ENCODE data around the gene SRGN. TPM values are rescaled to one million over a fixed set of nuclear protein-coding genes. Genes with fewer than 3 reads are reported as not detected.
"Not testable (repeated sequence)": the region's sequence is repeated elsewhere in the genome, so short reads cannot be mapped to it uniquely, and the experiment has no call there.

Gene SRGN
- total RNA-seq, 1 donor from 2014 or later: not detected

DNA sequence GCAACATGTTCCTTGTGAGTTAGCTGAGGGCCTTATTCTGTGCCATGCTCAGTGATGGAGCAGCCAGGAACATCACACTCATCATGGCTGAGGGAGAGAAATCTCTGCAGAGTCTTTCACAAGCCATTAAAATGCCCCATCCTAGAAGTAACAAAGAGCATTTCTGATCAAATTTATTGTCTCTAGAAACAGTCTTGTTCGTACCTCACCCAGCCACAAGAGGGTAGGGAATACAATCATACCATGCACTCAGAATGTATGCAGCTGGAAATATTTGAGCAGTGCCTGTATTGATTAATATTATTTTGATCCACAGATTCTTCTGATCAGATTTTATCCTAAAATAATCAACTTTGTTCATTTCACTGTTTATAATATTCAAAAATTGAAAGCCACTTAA, 53.4 kb downstream of the SRGN start:
- Histone ChIP-seq H3K9ac (no peak overlapping the region), H3K36me3 (no peaks in the 10 kb centered on the region), H3K27ac (no peak overlapping the region), H3K4me3 (no peak overlapping the region), H3K4me2 (no peak overlapping the region), H2AFZ (replicated peaks) (no peak overlapping the region), H3K27me3 (no peaks in the 10 kb centered on the region), H3K4me1 (no peaks in the 10 kb centered on the region), H3F3A (ENCODE audit: low read depth) (no peaks in the 10 kb centered on the region), H4K20me1 (ENCODE audit: low read depth) (peaks cover 29% of the 10 kb centered on the region), H3K9me3 (ENCODE audit: low read depth) (no peaks in the 10 kb centered on the region), H3K79me2 (ENCODE audit: low read depth) (peaks cover 91% of the 10 kb centered on the region)
- H3K36me3 Mint-ChIP-seq: peaks cover 2% of the 10 kb centered on the region
- H3K9me3 Mint-ChIP-seq: no peaks in the 10 kb centered on the region
- TF ChIP-seq, protein P1, sequence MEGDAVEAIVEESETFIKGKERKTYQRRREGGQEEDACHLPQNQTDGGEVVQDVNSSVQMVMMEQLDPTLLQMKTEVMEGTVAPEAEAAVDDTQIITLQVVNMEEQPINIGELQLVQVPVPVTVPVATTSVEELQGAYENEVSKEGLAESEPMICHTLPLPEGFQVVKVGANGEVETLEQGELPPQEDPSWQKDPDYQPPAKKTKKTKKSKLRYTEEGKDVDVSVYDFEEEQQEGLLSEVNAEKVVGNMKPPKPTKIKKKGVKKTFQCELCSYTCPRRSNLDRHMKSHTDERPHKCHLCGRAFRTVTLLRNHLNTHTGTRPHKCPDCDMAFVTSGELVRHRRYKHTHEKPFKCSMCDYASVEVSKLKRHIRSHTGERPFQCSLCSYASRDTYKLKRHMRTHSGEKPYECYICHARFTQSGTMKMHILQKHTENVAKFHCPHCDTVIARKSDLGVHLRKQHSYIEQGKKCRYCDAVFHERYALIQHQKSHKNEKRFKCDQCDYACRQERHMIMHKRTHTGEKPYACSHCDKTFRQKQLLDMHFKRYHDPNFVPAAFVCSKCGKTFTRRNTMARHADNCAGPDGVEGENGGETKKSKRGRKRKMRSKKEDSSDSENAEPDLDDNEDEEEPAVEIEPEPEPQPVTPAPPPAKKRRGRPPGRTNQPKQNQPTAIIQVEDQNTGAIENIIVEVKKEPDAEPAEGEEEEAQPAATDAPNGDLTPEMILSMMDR (IDR thresholded peaks at IDR 0.05): no peak
- TF ChIP-seq EZH2phosphoT487 (IDR thresholded peaks at IDR 0.05): no peak
- no peak for TF ChIP-seq EZH2 (IDR thresholded peaks at IDR 0.05)
- no peak overlapping the region for H3K27ac Mint-ChIP-seq
- no peaks in the 10 kb centered on the region for H3K4me1 Mint-ChIP-seq
- H3K4me3 Mint-ChIP-seq: no peak overlapping the region
- DNase-seq (ENCODE audit: low spot score): no peak
- peaks cover 2% of the 10 kb centered on the region for H3K27me3 Mint-ChIP-seq (ENCODE audit: insufficient read depth, low read depth)

DNA sequence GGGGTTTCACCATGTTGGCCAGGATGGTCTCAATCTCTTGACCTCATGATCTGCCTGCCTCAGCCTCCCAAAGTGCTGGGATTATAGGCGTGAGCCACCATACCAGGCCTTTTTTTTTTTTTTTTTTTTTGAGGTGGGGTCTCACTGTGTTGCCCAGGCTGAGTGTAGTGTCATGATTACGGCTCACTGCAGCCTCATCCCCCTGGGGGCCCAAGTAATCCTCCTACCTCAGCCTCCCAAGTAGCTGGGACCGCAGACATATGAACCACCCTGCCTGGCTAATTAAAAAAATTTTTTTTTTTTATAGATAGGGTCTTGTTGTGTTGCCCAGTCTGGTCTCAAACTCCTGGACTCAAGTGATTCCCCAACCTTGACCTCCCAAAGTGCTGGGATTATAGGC, 54.2 kb downstream of the SRGN start:
- H3K4me2 ChIP-seq; H3K27ac Mint-ChIP-seq; H3F3A ChIP-seq (ENCODE audit: low read depth); H3K27me3 ChIP-seq; H3K9ac ChIP-seq; H3K27ac ChIP-seq; H3K27me3 Mint-ChIP-seq (ENCODE audit: insufficient read depth, low read depth); DNase-seq (ENCODE audit: low spot score); H3K36me3 ChIP-seq; H3K9me3 Mint-ChIP-seq; H3K36me3 Mint-ChIP-seq; H3K4me3 Mint-ChIP-seq; H3K4me1 ChIP-seq; H3K9me3 ChIP-seq (ENCODE audit: low read depth); H3K4me1 Mint-ChIP-seq; H3K4me3 ChIP-seq; H2AFZ ChIP-seq (replicated peaks): not testable (repeated sequence)
- Histone ChIP-seq H4K20me1 (ENCODE audit: low read depth) (peaks cover 29% of the 10 kb centered on the region), H3K79me2 (ENCODE audit: low read depth) (peaks cover 94% of the 10 kb centered on the region)

DNA sequence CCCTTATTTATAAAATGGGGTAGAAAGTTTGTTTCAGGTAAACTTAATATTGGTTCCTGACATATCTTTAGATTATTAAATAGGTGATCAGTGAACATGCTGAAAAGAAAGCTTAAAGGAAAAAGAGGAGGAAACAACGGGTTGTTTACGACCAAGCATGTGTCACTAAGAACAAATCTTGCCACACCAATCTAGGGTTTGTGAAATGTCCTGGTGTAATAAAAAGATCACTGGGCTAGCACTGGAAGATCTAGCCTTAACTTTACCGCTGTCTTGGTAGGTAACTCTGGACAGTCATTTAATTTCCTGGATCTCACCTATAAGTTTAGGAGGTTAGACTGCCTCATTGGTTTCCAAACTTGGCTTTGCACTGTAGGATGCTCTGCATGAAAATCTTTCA, 55.1 kb downstream of the SRGN start:
- Mint-ChIP-seq H3K4me3 (no peak overlapping the region), H3K9me3 (no peaks in the 10 kb centered on the region)

DNA sequence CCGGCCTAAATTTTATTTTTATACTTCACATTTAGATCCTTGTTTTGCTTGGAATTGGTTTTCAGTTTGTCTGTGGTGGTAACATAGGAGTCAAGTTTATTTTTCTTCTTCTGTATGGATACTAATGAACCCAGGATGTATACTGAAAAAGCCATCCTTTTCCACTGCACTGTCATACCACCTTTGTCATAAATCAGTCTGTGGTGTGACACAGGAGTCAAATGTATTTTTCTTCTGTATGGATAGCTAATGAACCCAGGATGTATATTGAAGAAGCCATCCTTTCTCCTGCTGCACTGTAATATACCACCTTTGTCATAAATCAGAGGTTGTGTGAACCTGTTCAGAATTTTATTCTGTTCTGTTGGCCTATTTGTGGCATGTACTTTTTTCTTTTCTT, 57.4 kb downstream of the SRGN start:
- Mint-ChIP-seq H3K36me3 (peaks cover 2% of the 10 kb centered on the region), H3K4me3 (no peak overlapping the region), H3K9me3 (no peaks in the 10 kb centered on the region), H3K4me1 (no peaks in the 10 kb centered on the region), H3K27ac (no peak overlapping the region), H3K27me3 (ENCODE audit: insufficient read depth, low read depth) (no peaks in the 10 kb centered on the region)
- Histone ChIP-seq H3K4me2 (no peak overlapping the region), H3K4me1 (no peaks in the 10 kb centered on the region), H3K36me3 (no peaks in the 10 kb centered on the region), H3F3A (ENCODE audit: low read depth) (no peaks in the 10 kb centered on the region), H3K27ac (no peak overlapping the region), H3K4me3 (no peak overlapping the region), H2AFZ (replicated peaks) (no peak overlapping the region), H3K9me3 (ENCODE audit: low read depth) (no peaks in the 10 kb centered on the region), H4K20me1 (ENCODE audit: low read depth) (peaks cover 12% of the 10 kb centered on the region), H3K9ac (no peak overlapping the region), H3K27me3 (no peaks in the 10 kb centered on the region), H3K79me2 (ENCODE audit: low read depth) (peaks cover 85% of the 10 kb centered on the region)
- TF ChIP-seq, protein P1 (IDR thresholded peaks at IDR 0.05): no peak
- TF ChIP-seq EZH2phosphoT487 (IDR thresholded peaks at IDR 0.05) (no peak), EZH2 (IDR thresholded peaks at IDR 0.05) (no peak)
- no peak for DNase-seq (ENCODE audit: low spot score)

More for the DNA sequence above, 55.1 kb downstream of the SRGN start:
- no peaks in the 10 kb centered on the region for H3K27me3 ChIP-seq
- no peak overlapping the region for H3K4me3 ChIP-seq
- H3K9me3 ChIP-seq (ENCODE audit: low read depth): no peaks in the 10 kb centered on the region
- H3K4me1 Mint-ChIP-seq: no peaks in the 10 kb centered on the region
- H2AFZ ChIP-seq (replicated peaks): no peak overlapping the region
- no peak overlapping the region for H3K9ac ChIP-seq
- no peak overlapping the region for H3K4me2 ChIP-seq
- H3K79me2 ChIP-seq (ENCODE audit: low read depth): peaks cover 90% of the 10 kb centered on the region
- no peak for DNase-seq (ENCODE audit: low spot score)
- no peaks in the 10 kb centered on the region for H3K27me3 Mint-ChIP-seq (ENCODE audit: insufficient read depth, low read depth)
- H3F3A ChIP-seq (ENCODE audit: low read depth): no peaks in the 10 kb centered on the region
- TF ChIP-seq, protein P1 (IDR thresholded peaks at IDR 0.05): no peak
- TF ChIP-seq EZH2 (IDR thresholded peaks at IDR 0.05) (no peak), EZH2phosphoT487 (IDR thresholded peaks at IDR 0.05) (no peak)
- no peak overlapping the region for H3K27ac ChIP-seq
- peaks cover 29% of the 10 kb centered on the region for H4K20me1 ChIP-seq (ENCODE audit: low read depth)
- H3K36me3 Mint-ChIP-seq: peaks cover 2% of the 10 kb centered on the region
- H3K4me1 ChIP-seq: no peaks in the 10 kb centered on the region
- no peak overlapping the region for H3K27ac Mint-ChIP-seq
- no peaks in the 10 kb centered on the region for H3K36me3 ChIP-seq

Measured in neural progenitor cell (in vitro differentiated cells).